NCI-H1105 treated with DMSO at 0.1 percent for 48 hours (cell line): Measurements from ENCODE around the gene CACNA1F.

Experiments
- DNase-seq: peaks from one replicate; lab custom pipeline; 2025; lab: John Stamatoyannopoulos, UW

Gene CACNA1F

DNA sequence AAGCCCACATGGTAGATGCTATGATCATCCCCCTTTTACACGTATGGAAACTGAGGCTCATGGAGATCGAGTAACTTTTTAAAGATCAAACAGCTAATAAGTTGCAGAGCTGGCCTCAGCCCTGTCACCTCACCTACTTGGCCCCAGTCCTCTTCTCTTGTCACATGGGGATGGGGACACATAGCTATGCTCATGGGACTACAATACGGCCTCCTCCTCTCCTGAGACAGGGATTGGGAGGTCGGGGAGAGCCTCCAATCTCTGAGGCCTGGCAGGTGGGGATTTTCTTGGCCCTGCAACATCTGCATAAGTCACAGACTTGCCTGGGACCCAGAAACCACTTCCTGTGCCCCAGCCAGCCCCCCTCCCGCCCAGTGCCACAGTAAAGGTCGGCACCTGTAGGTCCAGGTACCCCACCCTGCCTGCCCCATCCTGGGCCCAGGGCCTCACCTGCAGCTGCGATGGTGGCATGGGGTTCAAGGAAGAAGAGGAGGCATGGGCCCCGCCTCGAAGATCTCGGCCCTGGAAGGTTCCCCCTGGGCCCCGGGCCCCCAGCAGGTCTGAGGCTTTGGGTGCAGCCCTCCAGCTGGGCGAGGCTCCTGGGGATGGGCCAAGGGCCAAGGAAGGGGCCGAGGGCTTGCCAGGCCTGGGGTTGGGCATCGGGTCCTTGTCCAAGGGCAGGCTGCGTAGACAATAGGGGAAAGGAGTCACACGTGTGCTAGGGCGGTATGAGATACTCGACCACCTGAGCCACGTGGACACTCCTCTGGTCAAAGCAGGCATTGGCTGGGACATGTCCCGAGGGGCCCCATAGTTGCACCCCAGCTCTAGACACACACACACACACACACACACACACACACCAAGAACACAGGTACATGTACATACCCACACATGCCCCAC, 25.0 kb upstream of the CACNA1F start:
- no peak for DNase-seq

DNA sequence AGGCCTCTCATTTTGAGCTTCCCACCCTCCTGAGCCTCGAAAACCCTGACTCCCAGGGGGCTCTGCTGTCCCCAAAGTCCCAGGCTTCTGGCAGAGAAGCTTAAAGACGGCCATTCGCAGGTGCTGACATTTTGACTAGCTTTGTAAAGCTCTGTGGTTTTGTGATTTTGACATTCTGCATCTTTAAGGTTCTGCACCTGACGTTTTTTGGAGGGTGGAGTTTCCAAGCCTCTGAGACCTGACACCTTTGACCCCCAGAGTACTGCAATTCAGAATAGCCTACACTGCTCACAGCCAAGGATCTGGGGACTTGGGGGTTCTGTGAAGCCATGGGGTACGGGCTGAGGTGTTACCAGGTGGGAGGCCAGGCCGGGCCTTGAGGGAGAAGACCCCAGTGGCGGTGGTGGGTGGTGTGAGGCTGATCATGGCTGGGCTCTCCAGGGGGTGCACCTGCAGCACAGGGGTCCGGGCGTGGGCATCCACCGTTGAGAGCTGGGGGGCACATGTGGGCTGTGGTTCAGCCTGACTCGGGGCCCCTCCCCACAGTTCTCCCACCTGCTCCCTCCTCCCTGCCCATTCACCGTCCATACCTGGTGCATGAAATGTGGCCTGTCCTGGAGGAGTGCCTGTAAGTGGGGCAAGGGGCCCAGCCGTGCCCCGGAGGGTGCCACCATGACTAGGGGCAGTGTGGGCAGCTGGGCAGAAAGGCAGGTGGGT, 24.1 kb upstream of the CACNA1F start:
- DNase-seq: no peak

DNA sequence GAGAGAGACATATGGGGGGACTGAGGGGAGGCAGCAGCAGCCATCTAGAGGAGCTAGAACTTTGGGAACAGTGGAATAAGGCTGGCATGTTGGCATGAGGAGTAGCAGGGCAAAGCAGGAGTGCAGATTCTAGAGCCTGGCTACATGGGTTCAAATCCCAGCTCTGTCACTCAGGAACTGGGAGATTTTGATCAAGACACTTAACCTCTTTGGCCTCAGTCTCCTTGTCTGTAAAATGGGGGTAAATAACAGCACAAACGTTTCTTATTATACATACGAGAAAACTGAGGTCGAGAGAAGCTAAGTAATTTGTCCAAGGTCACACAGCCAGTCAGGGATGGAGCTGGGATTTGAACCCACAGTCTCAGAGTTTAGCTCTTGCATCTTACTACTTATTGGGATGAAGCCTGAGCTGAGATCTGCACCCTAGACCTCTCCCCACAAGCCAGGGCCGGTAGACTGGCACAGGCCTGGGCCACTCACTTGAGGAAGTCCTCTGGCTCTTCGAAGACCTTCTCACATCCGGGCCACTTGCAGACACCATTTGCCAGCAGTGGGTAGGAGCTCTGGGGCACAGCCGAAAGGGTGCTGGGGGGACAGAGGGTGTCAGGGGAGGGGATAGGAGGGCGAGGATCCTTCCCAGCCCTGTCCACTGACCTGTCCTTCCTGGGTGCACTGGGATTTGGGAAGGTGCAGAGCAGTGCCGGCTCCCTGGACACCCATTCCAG, 23.3 kb upstream of the CACNA1F start:
- no peak for DNase-seq

DNA sequence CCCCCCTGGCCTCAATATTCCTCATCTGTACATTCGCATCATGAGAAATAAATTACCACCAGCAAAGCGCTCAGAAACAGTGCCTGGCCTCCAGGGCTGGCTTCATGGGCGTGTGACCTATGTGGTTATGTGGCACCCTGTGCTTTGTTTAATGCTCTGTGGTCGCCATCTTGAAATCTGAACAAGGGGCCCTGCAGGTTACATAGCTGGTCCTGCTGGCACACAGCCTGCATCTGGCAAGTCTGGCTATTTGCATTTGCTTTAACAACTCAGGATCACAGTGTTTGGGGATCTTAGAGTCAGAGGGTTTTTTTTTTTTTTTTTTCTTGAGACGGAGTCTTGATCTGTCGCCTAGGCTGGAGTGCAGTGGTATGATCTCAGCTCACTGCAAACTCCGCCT, 21.5 kb upstream of the CACNA1F start:
- DNase-seq: no peak

DNA sequence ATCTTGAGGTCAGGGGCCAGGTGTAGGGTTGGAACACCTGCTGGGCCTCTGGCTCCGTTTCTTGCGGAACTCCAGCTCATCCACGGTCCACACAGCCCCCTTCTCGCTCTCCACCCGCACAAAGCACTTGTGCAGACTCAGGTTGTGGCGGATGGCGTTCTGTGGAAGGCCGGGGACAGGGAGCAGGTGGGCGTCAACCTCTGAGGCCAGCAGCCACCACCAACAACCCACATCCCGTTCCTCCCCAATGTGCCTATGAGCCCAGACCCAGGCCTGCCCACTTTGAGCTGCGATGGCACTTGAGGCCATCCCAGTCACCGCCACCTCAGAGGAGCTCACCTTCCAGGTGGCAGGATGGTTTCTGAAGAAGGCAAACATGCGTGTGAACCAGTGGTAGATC, 18.2 kb upstream of the CACNA1F start:
- no peak for DNase-seq

DNA sequence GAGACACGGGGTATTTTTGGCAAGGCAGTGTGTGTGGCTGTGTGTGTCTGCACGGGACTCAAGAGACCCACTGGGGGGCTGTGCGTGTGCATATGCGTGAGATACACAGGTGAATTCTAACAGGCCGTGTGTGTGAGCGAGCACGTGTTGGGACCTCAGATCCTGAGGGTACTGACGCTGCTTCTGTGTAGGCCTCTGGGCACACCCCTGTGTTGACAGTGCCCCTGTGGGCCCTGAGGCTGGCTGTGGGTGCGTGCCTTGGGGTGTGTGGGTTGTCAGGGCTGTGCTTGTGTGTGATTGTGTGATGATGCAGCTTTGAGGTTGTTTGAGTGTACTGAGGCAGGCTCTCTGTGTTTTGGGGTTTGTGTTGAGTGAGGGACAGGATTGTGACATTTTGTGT, 17.4 kb upstream of the CACNA1F start:
- DNase-seq: no peak

DNA sequence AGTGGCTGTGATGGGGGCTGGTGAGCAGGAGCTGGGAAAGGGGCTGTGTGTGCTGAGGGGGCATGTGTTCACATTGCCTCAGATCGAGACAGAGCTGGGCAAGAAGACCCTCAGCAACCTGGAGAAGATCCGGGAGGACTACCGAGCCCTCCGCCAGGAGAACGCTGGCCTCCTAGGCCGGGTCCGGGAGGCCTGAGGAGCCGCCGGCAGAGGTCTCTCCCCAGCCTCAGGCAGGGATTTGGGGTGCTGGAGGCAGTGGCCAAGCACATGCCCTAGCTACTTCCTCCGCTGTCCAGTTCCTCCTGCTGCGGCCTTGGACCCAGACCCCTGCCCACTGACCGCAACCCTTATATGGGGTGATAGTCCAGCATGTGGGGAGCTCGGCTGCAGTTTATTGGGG, 16.9 kb upstream of the CACNA1F start:
- DNase-seq: no peak

DNA sequence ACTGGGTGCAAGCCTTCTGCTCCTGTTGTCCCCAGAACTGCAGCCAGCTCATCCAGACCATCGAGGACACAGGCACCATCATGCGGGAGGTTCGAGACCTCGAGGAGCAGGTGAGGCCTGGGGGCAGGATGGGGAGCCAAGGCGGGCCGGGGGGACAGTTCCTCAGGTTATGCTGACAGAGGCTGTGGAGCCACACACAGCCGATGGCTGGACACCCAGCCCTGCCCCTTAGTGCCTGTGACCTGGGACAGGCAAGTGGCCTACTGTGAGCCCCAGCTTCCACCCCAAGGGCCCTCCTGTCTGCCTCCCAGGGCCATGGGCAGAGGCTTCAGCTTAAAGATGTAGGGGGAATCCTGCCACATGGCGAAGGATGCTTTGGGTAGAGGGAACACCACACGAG, 16.5 kb upstream of the CACNA1F start:
- DNase-seq: no peak

DNA sequence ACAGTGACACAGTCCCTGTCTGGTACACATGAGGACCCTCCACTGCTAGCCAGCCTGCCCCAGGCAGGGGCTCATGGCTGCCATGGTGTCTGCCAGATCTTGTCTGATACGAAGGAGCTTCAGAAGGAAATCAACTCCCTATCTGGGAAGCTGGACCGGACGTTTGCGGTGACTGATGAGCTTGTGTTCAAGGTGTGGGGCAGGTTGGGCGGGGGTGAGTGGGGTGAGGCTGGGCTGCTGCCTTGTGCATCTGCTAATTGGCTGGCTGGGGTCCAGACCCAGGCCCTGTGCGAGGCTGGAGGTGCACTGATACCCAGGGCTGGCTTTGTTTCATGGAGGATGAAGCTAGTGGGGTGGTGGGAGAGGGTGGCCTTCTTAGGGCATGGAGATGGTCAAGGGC, 15.9 kb upstream of the CACNA1F start:
- DNase-seq: no peak

DNA sequence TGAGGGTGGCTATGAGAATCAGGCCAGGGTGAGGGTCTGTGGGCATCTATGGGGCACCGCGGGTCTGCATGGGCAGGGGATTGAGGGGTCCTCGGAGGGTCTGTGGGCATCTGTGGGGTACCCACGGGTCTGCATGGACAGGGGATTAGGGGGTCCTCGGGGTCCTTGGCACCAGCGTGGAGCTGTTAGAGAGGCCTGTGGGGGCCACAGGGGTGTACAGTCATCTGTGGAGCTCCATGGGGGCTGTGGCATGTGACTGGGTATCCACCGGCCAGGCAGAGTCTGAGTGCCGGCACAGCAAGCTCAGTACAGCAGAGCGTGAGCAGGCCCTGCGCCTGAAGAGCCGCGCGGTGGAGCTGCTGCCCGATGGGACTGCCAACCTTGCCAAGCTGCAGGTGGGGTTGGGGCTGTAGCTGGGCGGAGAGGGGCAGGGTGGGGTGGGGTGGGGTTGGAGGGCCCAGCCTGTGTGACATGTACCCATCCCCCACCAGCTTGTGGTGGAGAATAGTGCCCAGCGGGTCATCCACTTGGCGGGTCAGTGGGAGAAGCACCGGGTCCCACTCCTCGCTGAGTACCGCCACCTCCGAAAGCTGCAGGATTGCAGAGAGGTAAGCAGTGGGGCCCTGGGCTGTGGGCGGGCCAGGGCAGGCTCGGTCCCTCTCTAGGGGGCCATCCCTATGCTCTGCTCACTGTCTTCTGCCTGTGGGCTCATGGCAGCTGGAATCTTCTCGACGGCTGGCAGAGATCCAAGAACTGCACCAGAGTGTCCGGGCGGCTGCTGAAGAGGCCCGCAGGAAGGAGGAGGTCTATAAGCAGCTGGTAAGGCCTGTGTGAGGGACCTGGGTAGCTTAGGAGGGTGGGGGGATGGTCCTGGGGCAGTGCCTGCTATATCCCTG, 15.0 kb upstream of the CACNA1F start:
- DNase-seq: no peak

DNA sequence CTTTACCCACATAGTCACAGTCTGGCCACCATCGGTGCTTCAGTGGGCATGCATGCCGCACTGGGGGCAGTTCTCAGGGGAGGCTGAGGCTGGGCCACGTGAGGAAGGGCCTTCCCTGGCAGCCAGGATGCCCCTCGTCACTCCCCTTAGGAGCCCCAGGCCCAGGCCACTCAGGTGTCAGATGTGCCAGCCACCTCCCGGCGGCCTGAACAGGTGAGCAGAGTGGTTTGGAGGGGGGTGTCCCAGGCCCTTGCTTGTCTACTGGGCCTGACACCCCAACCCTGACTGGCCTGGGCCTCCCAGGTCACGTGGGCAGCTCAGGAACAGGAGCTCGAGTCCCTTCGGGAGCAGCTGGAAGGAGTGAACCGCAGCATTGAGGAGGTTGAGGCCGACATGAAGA, 14.2 kb upstream of the CACNA1F start:
- no peak for DNase-seq

DNA sequence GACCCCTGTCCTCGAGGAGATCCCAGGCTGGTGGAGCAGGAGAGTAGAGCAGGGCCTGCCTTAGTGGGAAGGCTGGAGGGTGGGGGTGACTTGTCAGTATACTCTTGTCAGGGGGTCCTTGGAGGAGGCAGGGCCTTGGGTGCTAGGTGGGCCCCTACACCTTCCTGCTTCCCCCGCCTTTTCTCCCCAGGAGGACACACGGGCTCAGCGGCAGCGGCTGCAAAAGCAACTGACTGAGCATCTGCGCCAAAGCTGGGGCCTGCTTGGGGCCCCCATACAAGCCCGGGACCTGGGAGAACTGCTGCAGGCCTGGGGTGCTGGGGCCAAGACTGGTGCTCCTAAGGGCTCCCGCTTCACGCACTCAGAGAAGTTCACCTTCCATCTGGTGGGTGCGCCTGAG, 13.4 kb upstream of the CACNA1F start:
- no peak for DNase-seq

DNA sequence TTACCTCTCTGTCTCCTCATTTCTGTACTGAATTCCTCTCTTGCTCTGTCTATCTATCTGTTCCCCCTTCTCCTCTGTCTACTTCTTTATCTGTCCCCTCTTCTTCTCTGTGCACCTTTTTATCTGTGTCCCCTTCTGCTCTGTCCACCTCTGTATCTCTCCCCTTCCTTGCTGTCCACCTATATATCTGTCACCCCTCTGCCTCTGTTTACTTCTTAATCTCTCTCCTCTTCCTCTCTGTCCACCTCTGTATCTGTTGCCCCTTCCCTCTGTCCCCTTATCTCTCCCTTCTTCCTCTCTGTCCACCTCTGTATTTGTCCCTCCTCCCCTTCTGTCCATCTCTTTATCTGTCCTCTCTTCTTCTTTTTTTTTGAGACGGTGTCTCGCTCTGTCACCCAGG, 11.1 kb upstream of the CACNA1F start:
- DNase-seq: no peak

DNA sequence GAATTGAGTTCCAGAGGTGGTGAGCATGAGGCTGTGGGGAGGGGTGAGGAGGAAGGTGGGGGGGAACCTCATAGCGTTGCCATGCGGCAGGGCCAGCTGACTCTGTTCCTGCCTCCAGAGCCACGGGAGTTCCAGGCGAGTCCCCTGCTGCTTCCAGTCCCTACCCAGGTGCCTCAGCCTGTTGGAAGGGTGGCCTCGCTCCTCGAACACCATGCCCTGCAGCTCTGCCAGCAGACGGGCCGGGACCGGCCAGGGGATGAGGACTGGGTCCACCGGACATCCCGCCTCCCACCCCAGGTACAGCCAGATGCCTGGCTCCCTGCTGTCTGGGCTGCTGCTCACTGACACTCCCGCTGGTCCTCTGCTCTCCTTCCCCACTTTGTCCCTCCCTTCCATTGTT, 10.0 kb upstream of the CACNA1F start:
- DNase-seq: no peak

DNA sequence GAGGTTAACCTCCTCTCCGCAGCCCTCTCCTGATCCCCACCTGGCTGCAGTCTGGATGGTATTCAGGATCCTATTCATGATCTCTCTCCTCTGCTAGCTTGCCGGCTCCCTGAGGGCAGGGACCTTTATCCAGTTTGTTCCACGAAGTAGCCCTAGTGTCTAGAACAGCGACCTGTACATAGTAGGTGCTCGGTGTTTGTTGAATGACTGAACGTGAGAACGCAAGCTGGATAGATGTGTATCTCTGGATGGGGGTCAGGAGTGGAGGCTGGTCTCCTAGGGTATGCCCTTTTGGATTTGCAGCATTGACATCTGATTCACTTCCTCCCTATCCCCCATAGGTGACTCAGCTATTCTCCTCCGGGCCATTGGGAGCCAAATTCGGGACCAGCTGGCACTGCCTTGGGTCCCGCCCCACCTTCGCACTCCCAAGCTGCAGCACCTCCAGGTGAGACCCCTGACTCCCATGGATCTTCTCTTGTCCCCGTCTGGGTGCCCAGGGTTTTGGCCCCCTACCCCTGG, 9.5 kb upstream of the CACNA1F start:
- DNase-seq: no peak

DNA sequence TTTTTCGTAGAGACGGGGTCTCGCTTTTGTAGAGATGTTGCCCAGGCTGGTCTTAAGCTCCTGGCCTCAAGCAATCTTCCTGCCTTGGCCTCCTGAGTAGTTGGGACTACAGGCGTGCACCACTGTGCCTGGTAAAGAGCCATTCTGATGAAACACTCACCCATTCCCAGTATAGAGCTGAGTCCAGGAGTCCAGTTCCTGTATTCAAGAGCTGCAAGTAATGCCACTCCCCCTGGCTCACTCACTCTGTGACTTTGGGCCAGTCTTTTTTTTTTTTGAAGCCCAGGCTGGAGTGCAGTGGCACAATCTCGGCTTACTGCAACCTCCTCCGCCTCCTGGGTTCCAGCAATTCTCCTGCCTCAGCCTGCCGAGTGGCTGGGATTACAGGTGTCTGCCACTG, 5.6 kb upstream of the CACNA1F start:
- DNase-seq: no peak

DNA sequence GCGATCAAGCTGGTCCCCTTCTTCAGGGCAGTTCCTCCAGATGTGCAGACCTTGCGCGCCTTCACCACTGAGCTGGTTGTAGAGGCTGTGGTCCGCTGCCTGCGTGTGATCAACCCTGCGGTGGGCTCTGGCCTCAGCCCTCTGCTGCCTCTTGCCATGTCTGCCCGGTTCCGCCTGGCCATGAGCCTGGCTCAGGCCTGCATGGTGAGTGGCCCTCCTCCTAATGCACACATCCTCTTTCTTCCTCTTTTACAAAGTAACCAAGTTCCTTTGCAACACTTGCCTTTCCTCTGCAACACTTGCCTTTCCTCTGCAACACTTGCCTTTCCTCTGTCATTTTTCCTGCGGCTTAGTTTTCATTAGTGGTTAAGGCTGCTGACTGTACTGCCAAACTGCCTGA, 3.9 kb upstream of the CACNA1F start:
- DNase-seq: no peak

DNA sequence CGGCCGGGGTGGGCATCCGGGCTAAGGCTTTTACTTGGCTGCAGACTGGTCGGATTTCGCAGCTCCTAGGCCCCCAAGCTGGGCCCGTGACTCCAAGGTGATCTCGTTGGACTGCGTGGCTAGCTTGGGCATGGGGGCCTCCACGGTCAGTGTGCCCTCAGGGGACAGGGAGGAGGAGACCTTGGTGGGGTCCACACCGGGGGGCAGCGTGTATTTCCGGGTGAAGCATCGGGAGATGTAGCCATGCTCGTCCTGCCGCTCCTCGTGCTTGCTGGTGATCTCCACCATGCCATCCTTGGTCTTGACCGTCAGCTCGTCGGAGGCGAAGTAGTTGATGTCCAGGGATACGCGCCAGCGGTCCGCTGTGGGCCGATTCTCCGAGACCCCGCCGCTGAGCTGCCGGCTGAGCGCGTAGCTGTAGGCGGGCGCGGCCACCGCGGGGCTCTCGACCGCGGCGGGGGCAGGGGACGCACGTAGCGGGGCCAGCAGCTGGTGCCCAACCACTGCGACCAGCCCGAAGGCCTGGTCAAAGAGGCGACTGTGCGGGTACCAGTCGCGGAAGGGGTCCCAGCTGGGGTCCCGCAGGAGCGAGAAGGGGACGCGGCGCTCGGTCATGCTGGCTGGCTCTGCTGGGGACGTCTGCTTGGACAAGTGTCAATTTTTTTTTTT, 881 bp upstream of the CACNA1F start:
- DNase-seq: no peak

DNA sequence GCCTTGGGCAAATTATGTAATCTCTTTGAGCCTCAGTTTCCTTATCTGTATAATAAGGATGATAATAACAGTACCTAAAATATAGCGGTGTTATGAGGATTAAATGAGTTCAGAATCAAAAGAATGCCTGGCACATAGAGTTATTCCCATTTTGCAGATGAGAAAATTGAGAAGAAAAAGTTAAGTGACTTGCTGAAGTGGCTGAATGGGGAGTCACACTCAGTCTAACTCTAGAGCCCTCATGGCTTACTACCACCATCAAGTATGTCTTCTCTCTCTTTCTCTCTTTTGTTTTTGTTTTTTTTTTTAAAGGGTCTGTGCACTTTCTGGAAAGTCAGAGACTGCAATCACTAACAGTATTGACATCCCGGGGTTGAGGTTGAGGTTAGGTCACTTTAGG, 615 bp downstream of the CACNA1F start:
- no peak for DNase-seq

DNA sequence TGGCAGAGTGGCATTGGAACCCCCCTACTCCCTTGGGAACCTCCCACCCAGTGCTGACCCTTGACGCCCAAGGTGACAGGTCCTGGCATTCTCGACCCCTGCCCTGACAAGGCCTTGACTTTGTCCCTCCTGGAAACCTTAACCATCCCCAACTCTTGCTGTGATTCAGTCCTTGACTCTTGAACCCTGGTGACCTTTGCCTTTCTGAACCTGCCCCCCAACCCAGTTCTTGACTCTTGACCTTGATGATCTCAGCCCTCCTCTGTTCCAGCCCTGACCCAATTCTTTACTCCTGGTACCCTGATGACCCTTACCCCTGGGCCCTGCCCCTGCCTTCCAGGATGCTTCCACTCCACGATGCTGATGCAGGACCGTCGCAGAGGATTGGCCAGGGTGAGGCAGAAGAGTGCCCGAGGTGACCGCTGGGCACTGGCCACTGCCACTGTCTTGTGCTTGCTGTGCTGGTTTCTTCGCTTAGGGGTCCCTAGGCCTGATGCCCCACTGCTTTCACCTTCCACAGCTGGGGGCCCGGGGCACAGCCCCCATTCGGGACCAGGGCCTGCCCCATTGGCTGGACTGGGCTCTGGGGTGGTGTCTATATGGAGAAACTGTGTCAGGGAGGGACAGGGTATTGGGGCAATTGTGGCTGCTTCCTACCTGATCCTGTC, 1.7 kb downstream of the CACNA1F start:
- no peak for DNase-seq
